Measurements from ENCODE around the gene METTL23.
"Not testable (repeated sequence)": the region's sequence is repeated elsewhere in the genome, so short reads cannot be mapped to it uniquely, and the experiment has no call there.

Gene METTL23

GRCh38 chr17:76735586-76736348, 9.1 kb downstream of the METTL23 start:
- DNase-seq (ENCODE audit: low read depth): peak; percentile 44

- peak; percentile 62 for DNase-seq (ENCODE audit: low read depth)
Observed at GRCh38 chr17:76736349-76737081, 9.9 kb downstream of the METTL23 start.

GRCh38 chr17:76737082-76737675, 10.5 kb downstream of the METTL23 start, which contains the start of gene SRSF2:
Gene SRSF2 (minus strand): TSS chr17:76737331. CDS start chr17:76737160, 171 bp downstream.
- peak; percentile 100 for DNase-seq (ENCODE audit: low read depth)

GRCh38 chr17:76737676-76738467, 11.2 kb downstream of the METTL23 start, which contains the start of gene MFSD11:
Gene MFSD11 (plus strand): TSS chr17:76738119. CDS start chr17:76738353, 234 bp downstream.
- DNase-seq (ENCODE audit: low read depth): peak; percentile 95

GRCh38 chr17:76738468-76738850, 11.8 kb downstream of the METTL23 start:
- peak; percentile 40 for DNase-seq (ENCODE audit: low read depth)

GRCh38 chr17:76739568-76740115, 13.0 kb downstream of the METTL23 start:
- DNase-seq (ENCODE audit: low read depth): not testable (repeated sequence)

- no peak for DNase-seq (ENCODE audit: low read depth)
Observed at GRCh38 chr17:76740329-76741118, 13.9 kb downstream of the METTL23 start.

- DNase-seq (ENCODE audit: low read depth): peak; percentile 57
Observed at GRCh38 chr17:76742958-76743357, 16.3 kb downstream of the METTL23 start.

- no peak for DNase-seq (ENCODE audit: low read depth)
Observed at GRCh38 chr17:76744747-76745146, 18.1 kb downstream of the METTL23 start.

GRCh38 chr17:76745785-76746184, 19.1 kb downstream of the METTL23 start:
- DNase-seq (ENCODE audit: low read depth): peak; percentile 81

- DNase-seq (ENCODE audit: low read depth): no peak
Observed at GRCh38 chr17:76747716-76748363, 21.2 kb downstream of the METTL23 start.

GRCh38 chr17:76748657-76749056, 22.0 kb downstream of the METTL23 start:
- no peak for DNase-seq (ENCODE audit: low read depth)

GRCh38 chr17:76751416-76751993, 24.9 kb downstream of the METTL23 start:
- DNase-seq (ENCODE audit: low read depth): peak; percentile 16

GRCh38 chr17:76752006-76752405, 25.4 kb downstream of the METTL23 start:
- DNase-seq (ENCODE audit: low read depth): peak; percentile 50

- no peak for DNase-seq (ENCODE audit: low read depth)
Observed at GRCh38 chr17:76753061-76753961, 26.7 kb downstream of the METTL23 start.

GRCh38 chr17:76755285-76755684, 28.6 kb downstream of the METTL23 start:
- no peak for DNase-seq (ENCODE audit: low read depth)

GRCh38 chr17:76757256-76757655, 30.6 kb downstream of the METTL23 start:
- DNase-seq (ENCODE audit: low read depth): peak; percentile 27

- DNase-seq (ENCODE audit: low read depth): no peak
Observed at GRCh38 chr17:76758570-76758969, 31.9 kb downstream of the METTL23 start.

All from ELR (cell line).